ENCODE data around the gene UFC1. TPM values are rescaled to one million over a fixed set of nuclear protein-coding genes. Genes with fewer than 3 reads are reported as not detected.

The UFC1 gene
- polyA plus RNA-seq, 6 donors from 2014 or later = 119 to 151 (median 133) TPM

DNA sequence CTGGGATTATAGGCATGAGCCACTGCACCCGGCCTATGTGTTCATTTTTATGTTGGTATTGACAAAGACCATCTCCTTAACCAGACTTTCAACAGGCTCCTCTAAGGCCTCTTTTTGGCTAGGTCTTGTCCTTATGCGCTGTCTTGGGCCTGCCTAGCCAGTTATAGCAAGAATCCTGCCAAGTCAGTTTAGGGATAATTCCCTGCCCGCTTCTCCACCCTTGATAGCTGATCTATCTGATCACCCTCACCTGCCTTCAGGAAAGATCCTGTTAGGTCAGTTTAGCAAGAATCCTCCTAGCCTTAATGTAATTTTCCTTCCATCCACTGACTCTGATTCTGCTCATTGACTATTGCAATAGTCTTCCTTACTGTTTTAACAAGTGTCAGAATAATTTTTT is 25.9 kb downstream of the UFC1 start:
- Mint-ChIP-seq H3K4me3 (peak overlapping the region in 3 of 8 donors; percentile 3 to 74 (median 56)), H3K4me1 (peaks cover 65 to 80% (median 78%) of the 10 kb centered on the region in 3 donors), H3K27me3 (no peaks in the 10 kb centered on the region), H3K9me3 (no peaks in the 10 kb centered on the region), H3K27ac (peak overlapping the region in 4 of 6 donors; percentile 50 to 82 (median 60)), H3K36me3 (peaks cover 1 to 3% of the 10 kb centered on the region in 2 donors)
- ATAC-seq (ENCODE audit: low read depth in 2 of 2) (no peak), DNase-seq (no peak)

DNA sequence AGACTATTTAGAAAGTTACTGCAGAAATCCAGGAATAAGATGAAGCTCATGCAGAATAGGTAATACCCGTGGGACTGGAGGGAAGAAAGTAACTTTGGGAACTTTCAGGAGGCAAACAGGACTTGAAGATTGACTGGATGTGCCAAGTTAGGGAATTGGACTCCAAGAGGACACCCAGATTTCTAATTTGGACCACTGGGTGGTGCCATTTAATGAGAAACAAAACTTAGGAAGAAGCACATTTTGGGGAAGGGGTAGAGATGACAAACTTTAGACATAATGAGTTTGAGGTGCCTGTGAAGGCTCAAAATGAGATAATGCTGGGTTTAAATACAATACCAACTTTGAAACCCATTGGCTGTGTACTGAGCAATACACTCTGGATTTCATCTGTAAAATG is 26.9 kb downstream of the UFC1 start:
- ATAC-seq (ENCODE audit: low read depth in 2 of 2) (no peak), DNase-seq (no peak)
- peaks cover 63 to 81% (median 77%) of the 10 kb centered on the region in 3 donors for H3K4me1 Mint-ChIP-seq
- no peaks in the 10 kb centered on the region for H3K36me3 Mint-ChIP-seq
- no peaks in the 10 kb centered on the region for H3K9me3 Mint-ChIP-seq
- H3K27ac Mint-ChIP-seq = peak overlapping the region in 3 of 6 donors; percentile 30 to 83 (median 63)
- H3K4me3 Mint-ChIP-seq = peak overlapping the region in 3 of 8 donors; percentile 3 to 56 (median 23)
- no peaks in the 10 kb centered on the region for H3K27me3 Mint-ChIP-seq

DNA sequence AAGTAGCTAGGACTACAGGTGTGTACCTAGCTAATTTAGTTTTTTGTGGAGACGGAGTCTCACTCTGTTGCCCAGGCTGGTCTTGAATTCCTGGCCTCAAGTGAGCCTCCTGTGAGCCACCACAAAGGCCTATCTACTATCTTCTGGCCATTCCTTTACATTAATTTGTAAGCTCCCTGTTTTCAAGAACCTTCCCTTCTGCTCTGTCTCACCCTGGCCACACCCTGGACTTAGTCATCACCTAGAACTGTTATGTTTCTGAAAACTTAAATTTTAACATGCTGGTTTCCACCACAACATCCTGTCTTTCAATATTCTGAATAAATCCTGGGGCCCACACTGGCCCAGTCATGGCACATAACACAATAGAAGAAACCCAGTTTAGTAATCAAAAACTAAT is 28.4 kb downstream of the UFC1 start:
- H3K27me3 Mint-ChIP-seq = no peaks in the 10 kb centered on the region
- H3K9me3 Mint-ChIP-seq = no peaks in the 10 kb centered on the region
- H3K4me1 Mint-ChIP-seq = peaks cover 64 to 81% (median 79%) of the 10 kb centered on the region in 3 donors

DNA sequence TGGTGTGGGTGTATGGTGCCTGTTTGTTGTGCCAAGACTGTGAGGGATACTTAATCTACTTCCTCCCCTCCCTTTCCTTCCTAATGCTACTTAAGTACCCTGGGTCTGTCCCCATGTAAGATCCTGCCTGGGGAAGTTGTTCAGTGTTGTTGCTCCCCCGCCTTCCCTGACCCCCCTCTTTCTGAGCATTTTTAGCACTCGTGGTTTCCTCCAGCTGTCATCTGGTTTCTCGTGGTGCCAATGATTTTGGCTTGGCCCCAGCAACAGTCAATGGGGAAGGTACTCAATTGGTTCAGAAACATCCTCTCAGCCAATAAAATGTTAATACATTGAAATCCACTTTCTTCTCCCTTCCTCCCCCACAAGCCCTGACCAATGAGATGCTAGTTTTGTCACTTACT is 31.5 kb downstream of the UFC1 start:
- DNase-seq = peak; percentile 86
- Mint-ChIP-seq H3K9me3 (no peaks in the 10 kb centered on the region), H3K4me1 (peaks cover 66 to 89% (median 83%) of the 10 kb centered on the region in 3 donors), H3K27me3 (no peaks in the 10 kb centered on the region), H3K27ac (peak overlapping the region; percentile 84 to 98 (median 91)), H3K36me3 (no peaks in the 10 kb centered on the region), H3K4me3 (peak overlapping the region; percentile 72 to 93 (median 86))
- peak; percentile 81 to 83 for ATAC-seq (ENCODE audit: low read depth in 2 of 2)

More for the DNA sequence above, 28.4 kb downstream of the UFC1 start:
- peak overlapping the region; percentile 43 to 83 (median 70) for H3K27ac Mint-ChIP-seq
- DNase-seq = no peak
- H3K4me3 Mint-ChIP-seq = peak overlapping the region; percentile 27 to 84 (median 52)
- no peak for ATAC-seq (ENCODE audit: low read depth in 2 of 2)
- H3K36me3 Mint-ChIP-seq = no peaks in the 10 kb centered on the region

DNA sequence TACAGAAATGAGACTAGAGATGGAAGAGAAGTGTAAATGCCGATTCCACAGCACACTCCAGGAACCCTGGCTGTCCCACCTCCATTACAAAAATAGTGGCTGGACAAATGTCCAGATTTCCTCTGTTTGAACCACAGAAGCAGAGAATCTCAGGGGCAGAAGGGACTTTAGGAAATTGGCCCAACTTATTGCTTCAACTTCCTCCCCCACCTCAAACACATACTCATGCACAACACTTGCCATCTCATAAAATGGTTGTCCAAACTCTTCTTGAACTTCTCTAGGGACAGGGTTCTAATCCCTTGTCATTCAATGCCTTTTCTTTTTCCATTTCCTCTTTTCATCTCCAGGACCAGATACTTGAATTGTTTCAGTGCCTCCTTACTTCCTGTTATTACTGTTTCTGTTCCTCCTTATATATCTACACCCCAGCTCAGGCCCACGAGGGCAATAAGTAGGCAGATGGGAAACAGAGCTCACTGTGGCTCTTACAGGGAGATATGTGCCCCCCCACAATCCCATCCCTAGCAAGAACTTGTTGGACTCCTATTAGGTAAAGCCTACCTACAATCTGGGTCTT is 32.0 kb downstream of the UFC1 start:
- H3K4me3 Mint-ChIP-seq = peak overlapping the region; percentile 72 to 93 (median 86)
- peak overlapping the region; percentile 84 to 98 (median 91) for H3K27ac Mint-ChIP-seq
- no peaks in the 10 kb centered on the region for H3K36me3 Mint-ChIP-seq
- no peaks in the 10 kb centered on the region for H3K9me3 Mint-ChIP-seq
- ATAC-seq (ENCODE audit: low read depth in 2 of 2) = peak; percentile 72 to 75
- DNase-seq = peak; percentile 78
- H3K4me1 Mint-ChIP-seq = peaks cover 61 to 86% (median 77%) of the 10 kb centered on the region in 3 donors
- no peaks in the 10 kb centered on the region for H3K27me3 Mint-ChIP-seq

DNA sequence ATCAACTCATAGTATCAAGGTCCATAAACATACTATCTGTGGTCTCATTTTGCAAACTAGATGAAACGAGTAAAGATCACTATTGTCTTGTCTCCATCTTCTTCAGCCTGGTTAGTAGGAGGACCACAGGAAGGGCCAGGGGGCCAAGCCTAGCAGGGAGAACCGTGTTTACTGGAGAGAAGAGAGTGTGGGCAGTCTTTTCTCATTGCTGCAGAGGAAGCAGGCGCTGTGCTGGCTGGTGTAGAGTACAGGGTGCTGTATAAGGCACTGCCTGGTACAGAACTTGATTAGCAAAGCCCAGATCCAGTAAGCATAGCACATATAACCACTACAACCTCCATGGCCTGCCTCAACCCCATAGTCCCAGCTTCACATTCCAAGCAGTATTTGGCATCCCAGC is 33.5 kb downstream of the UFC1 start:
- Mint-ChIP-seq H3K27me3 (no peaks in the 10 kb centered on the region), H3K4me1 (peaks cover 56 to 86% (median 73%) of the 10 kb centered on the region in 3 donors), H3K27ac (peak overlapping the region; percentile 58 to 96 (median 88)), H3K36me3 (no peaks in the 10 kb centered on the region), H3K9me3 (no peaks in the 10 kb centered on the region), H3K4me3 (peak overlapping the region in 6 of 8 donors; percentile 49 to 85 (median 73))
- DNase-seq (no peak), ATAC-seq (ENCODE audit: low read depth in 2 of 2) (no peak)

DNA sequence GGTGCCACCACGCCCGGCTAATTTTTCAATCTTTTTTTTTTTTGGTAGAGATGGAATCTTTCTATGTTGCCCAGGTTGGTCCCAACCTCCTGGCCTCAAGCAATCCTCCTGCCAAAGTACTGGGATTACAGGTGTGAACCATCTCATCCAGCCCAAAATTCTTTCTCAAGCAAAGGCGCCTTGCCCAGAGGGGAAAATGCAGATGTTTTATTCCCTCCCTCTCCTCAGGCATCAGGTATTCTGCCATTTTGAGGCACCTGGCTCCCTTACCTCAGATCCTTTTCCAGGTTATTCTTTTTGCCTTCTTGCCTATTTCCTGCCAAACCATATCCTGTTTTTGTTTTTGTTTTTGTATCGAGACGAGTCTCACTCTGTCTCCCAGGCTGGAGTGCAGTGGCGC is 34.6 kb downstream of the UFC1 start:
- DNase-seq (no peak), ATAC-seq (ENCODE audit: low read depth in 2 of 2) (no peak)
- no peaks in the 10 kb centered on the region for H3K36me3 Mint-ChIP-seq
- peak overlapping the region in 1 of 8 donors; percentile 42 for H3K4me3 Mint-ChIP-seq
- no peaks in the 10 kb centered on the region for H3K27me3 Mint-ChIP-seq
- no peaks in the 10 kb centered on the region for H3K9me3 Mint-ChIP-seq
- H3K27ac Mint-ChIP-seq = peak overlapping the region; percentile 23 to 91 (median 76)
- H3K4me1 Mint-ChIP-seq = peaks cover 58 to 82% (median 74%) of the 10 kb centered on the region in 3 donors

DNA sequence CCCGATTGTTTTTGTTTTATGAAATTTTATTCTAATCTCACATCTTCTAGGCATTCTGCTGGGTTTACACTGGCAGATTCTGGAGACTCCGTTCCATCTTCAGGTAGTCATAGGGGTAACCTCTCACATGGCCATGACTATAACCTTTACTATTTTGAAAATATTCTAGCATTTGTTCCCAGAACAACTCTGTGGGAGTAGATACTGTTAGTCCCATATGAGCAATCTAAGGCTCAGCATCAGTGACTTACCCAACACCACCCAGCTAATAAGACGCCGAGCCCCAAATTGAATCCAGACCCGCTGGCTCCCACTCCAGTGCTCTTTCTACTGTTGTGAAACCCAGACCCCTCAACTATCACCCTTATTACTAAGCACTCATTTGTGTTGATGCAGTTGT is 35.3 kb downstream of the UFC1 start:
- DNase-seq (no peak), ATAC-seq (ENCODE audit: low read depth in 2 of 2) (no peak)
- no peaks in the 10 kb centered on the region for H3K27me3 Mint-ChIP-seq
- H3K27ac Mint-ChIP-seq = peak overlapping the region in 5 of 6 donors; percentile 23 to 90 (median 34)
- H3K9me3 Mint-ChIP-seq = no peaks in the 10 kb centered on the region
- peaks cover 52 to 75% (median 72%) of the 10 kb centered on the region in 3 donors for H3K4me1 Mint-ChIP-seq
- H3K4me3 Mint-ChIP-seq = peak overlapping the region in 1 of 8 donors; percentile 32
- no peaks in the 10 kb centered on the region for H3K36me3 Mint-ChIP-seq

DNA sequence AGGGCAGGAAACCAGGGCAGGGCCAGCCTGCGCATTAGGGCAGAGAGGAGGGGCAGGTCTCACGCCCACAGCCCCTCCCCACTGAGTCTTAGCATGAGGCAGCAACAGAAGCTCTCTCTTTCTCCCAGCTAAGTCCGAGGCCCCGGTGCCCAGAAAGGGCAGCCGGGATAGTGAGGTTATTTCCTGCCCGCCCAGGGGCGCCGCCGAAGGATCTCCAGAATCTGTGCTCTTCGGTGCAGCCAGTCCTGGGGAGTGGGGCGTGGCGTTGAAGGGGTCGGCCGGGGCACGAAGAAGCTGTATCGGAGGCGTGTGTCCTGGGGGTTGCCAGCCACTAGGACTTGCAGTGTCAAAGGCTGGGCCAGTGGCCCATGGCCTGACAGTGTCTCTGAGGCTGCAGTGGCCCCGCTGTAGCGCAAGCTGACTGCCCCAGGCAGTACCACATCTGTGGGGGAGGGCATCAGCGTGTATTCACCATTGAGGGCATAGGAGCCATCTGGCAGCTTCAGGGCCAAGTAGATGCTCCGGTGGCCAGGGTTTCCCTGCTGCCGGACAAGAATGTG is 37.3 kb downstream of the UFC1 start:
- peaks cover 51 to 74% (median 71%) of the 10 kb centered on the region in 3 donors for H3K4me1 Mint-ChIP-seq
- H3K9me3 Mint-ChIP-seq = no peaks in the 10 kb centered on the region
- H3K4me3 Mint-ChIP-seq = no peak overlapping the region
- ATAC-seq (ENCODE audit: low read depth in 2 of 2) (no peak), DNase-seq (no peak)
- no peaks in the 10 kb centered on the region for H3K27me3 Mint-ChIP-seq
- H3K27ac Mint-ChIP-seq = peak overlapping the region in 1 of 6 donors; percentile 30
- no peaks in the 10 kb centered on the region for H3K36me3 Mint-ChIP-seq

DNA sequence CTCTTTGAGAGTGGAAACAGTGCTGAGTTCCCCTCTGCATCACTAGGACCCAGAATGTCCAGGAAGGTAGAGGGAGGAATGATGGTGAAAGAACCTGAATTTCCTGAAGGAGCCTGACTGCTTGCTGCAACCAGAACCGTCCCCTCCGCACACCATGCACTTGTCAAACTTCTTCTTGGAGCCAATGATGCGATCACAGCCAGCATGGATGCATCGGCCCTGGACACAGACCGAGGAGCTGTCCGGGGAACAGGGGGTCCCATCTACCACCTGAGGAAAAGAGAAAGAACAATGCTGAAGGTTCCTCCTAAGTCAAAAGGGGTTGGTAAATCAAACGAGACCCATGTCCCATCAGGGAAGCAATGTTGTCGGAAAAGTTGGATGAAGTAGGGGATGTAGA is 38.2 kb downstream of the UFC1 start:
- DNase-seq = no peak
- H3K4me1 Mint-ChIP-seq = peaks cover 46 to 69% (median 65%) of the 10 kb centered on the region in 3 donors

DNA sequence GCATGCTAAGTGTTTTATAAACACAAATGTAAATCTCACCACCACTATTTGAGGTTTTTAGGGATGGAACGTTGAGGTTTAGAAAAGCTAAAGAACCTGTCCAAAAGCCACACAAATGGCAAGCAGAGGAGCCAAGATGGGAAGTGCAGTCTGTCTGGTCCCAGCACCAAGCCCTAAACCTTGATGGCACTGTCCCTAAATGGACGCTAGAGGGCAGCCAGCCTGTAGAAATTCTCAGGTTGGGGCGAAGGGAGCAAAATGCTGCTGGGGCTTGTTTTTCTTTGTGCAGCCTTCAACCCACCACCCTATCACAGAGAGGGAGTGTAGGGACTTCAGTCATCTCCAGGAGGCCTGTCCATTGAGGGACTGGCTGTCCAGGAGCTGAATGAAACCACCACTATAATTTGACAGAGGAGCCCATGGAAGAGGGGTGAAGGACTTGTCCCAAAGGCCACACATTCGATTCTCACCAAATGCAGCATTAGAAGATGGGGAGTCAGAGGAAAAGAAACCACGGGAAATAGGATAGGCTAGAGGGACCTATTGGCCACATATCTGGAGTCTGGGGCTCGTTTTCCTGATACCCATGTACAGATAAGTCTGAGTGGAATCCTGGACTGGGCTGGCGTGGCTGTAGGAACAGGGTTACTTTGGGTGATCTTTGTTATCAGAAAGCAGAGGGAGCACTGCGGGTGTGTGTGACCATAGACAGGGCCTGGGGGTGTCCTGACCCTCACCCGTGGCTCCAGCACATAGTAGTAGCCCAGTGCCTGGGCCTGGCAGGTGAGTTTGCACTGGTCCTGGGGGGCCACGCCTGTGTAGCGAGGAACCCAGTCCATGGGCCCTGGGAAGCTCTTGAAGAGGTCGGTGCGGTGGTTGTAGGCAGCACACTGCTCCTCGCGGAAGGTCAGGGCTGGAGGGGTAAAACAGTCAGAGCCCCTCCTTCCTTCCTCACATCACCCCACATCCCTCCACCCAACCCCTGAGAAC is 39.0 kb downstream of the UFC1 start:
- DNase-seq (peak; percentile 69), ATAC-seq (ENCODE audit: low read depth in 2 of 2) (peak; percentile 83 to 84)
- peak overlapping the region in 7 of 8 donors; percentile 24 to 87 (median 59) for H3K4me3 Mint-ChIP-seq
- H3K27me3 Mint-ChIP-seq = no peaks in the 10 kb centered on the region
- peaks cover 41 to 65% (median 57%) of the 10 kb centered on the region in 3 donors for H3K4me1 Mint-ChIP-seq
- H3K27ac Mint-ChIP-seq = peak overlapping the region in 3 of 6 donors; percentile 20 to 96 (median 93)
- no peaks in the 10 kb centered on the region for H3K36me3 Mint-ChIP-seq
- H3K9me3 Mint-ChIP-seq = no peaks in the 10 kb centered on the region

More for the DNA sequence above, 38.2 kb downstream of the UFC1 start:
- Mint-ChIP-seq H3K27ac (peak overlapping the region in 1 of 6 donors; percentile 56), H3K36me3 (no peaks in the 10 kb centered on the region), H3K4me3 (peak overlapping the region in 3 of 8 donors; percentile 39 to 78 (median 62)), H3K27me3 (no peaks in the 10 kb centered on the region), H3K9me3 (no peaks in the 10 kb centered on the region)
- no peak for ATAC-seq (ENCODE audit: low read depth in 2 of 2)

DNA sequence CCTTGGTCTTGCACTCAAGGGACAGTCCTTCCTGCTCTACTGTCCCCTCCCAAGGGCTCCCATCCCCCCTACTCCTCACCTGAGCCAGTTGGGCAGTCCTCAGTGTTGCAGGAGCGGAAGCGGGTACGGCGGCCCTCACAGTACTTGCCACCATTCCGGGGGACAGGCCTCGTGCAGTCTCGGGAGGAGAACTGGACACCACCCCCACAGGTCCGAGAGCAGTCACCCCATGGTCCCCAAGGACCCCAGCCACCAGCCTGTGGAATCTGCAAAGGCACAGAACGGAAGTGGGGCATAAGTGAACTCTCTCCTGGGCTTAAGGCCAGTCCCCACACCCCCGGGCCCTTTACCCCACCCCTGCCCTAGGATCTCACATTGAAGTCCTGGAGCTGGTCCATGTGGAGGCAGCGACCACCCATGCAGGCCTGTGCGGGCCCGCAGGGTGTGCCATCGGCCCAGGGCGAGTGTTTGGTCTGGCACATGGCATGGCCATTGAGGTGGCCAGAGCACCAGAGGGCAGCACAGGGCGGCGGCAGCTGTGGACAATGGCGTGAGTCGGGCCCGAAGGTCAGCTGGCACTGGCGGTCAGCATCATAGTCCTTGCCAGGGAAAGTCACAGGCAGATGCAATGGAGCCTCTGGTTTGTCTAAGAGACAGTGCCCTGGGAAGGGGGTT is 39.9 kb downstream of the UFC1 start:
- no peak for DNase-seq
- H3K27me3 Mint-ChIP-seq = peaks cover 0 to 2% (median 0%) of the 10 kb centered on the region in 3 donors
- H3K4me3 Mint-ChIP-seq = peak overlapping the region in 1 of 8 donors; percentile 59
- H3K27ac Mint-ChIP-seq = peak overlapping the region in 3 of 6 donors; percentile 15 to 72 (median 20)
- no peaks in the 10 kb centered on the region for H3K36me3 Mint-ChIP-seq
- H3K4me1 Mint-ChIP-seq = peaks cover 37 to 57% (median 50%) of the 10 kb centered on the region in 3 donors
- ATAC-seq (ENCODE audit: low read depth in 2 of 2) = no peak
- H3K9me3 Mint-ChIP-seq = no peaks in the 10 kb centered on the region
